H9 (cell line): ENCODE data around the gene ZNF660. TPM values are rescaled to one million over a fixed set of nuclear protein-coding genes. Genes with fewer than 3 reads are reported as not detected.

ENCODE experiments used
- DNase-seq: peaks from one replicate; pipeline ENCODE4 v3.0.0-alpha.2; 2017
- H2AFZ ChIP-seq: one replicate; pipeline ENCODE4 v1.6.1; 2013; ENCODE audit warnings: mild to moderate bottlenecking, low read length, control low read depth, moderate library complexity
- H2AK5ac ChIP-seq: 2 replicates; pipeline ENCODE4 v1.6.1; 2013; ENCODE audit warnings: low read length, control low read depth, mixed read lengths; ENCODE audit not compliant: insufficient read length
- H2BK120ac ChIP-seq: one replicate; pipeline ENCODE4 v1.6.1; 2013; ENCODE audit warnings: low read depth, mild to moderate bottlenecking, low read length, control low read depth, inconsistent platforms; ENCODE audit not compliant: poor library complexity, severe bottlenecking
- H2BK12ac ChIP-seq: 2 replicates; pipeline ENCODE4 v1.6.1; 2013; ENCODE audit warnings: low read length, control low read depth, mixed read lengths, low read depth; ENCODE audit not compliant: insufficient read length
- H2BK15ac ChIP-seq: 2 replicates; pipeline ENCODE4 v1.6.1; 2013; ENCODE audit warnings: low read depth, low read length, control low read depth
- H2BK20ac ChIP-seq: one replicate; pipeline ENCODE4 v1.6.1; 2013; ENCODE audit warnings: low read depth, mild to moderate bottlenecking, low read length, control low read depth, inconsistent platforms; ENCODE audit not compliant: poor library complexity, severe bottlenecking
- H2BK5ac ChIP-seq: 2 replicates; pipeline ENCODE4 v1.6.1; 2013; ENCODE audit warnings: low read length, control low read depth, mixed read lengths; ENCODE audit not compliant: insufficient read length
- H3K14ac ChIP-seq: 2 replicates; pipeline ENCODE4 v1.6.1; 2013; ENCODE audit warnings: low read length, control low read depth; ENCODE audit not compliant: insufficient read depth
- H3K18ac ChIP-seq: 2 replicates; pipeline ENCODE4 v1.6.1; 2013; ENCODE audit warnings: low read depth, mild to moderate bottlenecking, mixed read lengths, low read length, control low read depth; ENCODE audit not compliant: insufficient read length
- H3K23ac ChIP-seq: 2 replicates; pipeline ENCODE4 v1.6.1; 2013; ENCODE audit warnings: low read length, control low read depth, mixed read lengths, low read depth; ENCODE audit not compliant: insufficient read length
- H3K23me2 ChIP-seq: 2 replicates; pipeline ENCODE4 v1.6.1; 2013; ENCODE audit warnings: low read depth, mild to moderate bottlenecking, mixed read lengths, low read length, control low read depth; ENCODE audit not compliant: insufficient read length, poor library complexity, severe bottlenecking
- H3K27ac ChIP-seq: 2 replicates; pipeline ENCODE4 v1.5.1; 2013; ENCODE audit warnings: low read length, control low read depth, mixed read lengths, low read depth; ENCODE audit not compliant: insufficient read length
- H3K27me3 ChIP-seq: 2 replicates; pipeline ENCODE4 v1.6.1; 2013; ENCODE audit warnings: low read length, control low read depth, inconsistent platforms; ENCODE audit not compliant: insufficient read depth
- H3K4ac ChIP-seq: 2 replicates; pipeline ENCODE4 v1.6.1; 2013; ENCODE audit warnings: low read depth, mild to moderate bottlenecking, control low read depth, inconsistent platforms, low read length, moderate library complexity
- H3K4me1 ChIP-seq: 2 replicates; pipeline ENCODE4 v1.6.1; 2013; ENCODE audit warnings: low read length, control low read depth, inconsistent platforms; ENCODE audit not compliant: insufficient read depth
- H3K4me2 ChIP-seq: 2 replicates; pipeline ENCODE4 v1.6.1; 2013; ENCODE audit warnings: low read length, control low read depth, mixed read lengths; ENCODE audit not compliant: insufficient read length, insufficient read depth
- H3K56ac ChIP-seq: 2 replicates; pipeline ENCODE4 v1.6.1; 2013; ENCODE audit warnings: low read depth, mild to moderate bottlenecking, mixed read lengths, low read length, control low read depth; ENCODE audit not compliant: insufficient read length
- H3K79me1 ChIP-seq: 2 replicates; pipeline ENCODE4 v1.6.1; 2013; ENCODE audit warnings: low read depth, mild to moderate bottlenecking, moderate library complexity, low read length, control low read depth, inconsistent platforms; ENCODE audit not compliant: insufficient read depth, poor library complexity, severe bottlenecking
- H3K79me2 ChIP-seq: 2 replicates; pipeline ENCODE4 v1.6.1; 2013; ENCODE audit warnings: low read length, control low read depth, inconsistent platforms; ENCODE audit not compliant: insufficient read depth
- H3K9ac ChIP-seq: 2 replicates; pipeline ENCODE4 v1.6.1; 2013; ENCODE audit warnings: low read length, control low read depth, mixed read lengths; ENCODE audit not compliant: insufficient read length; ENCODE audit errors: extremely low read depth
- H3K9me3 ChIP-seq: one replicate; pipeline ENCODE4 v1.6.1; 2013; ENCODE audit warnings: low read depth, low read length, inconsistent platforms; ENCODE audit not compliant: control insufficient read depth
- H3T11ph ChIP-seq: one replicate; pipeline ENCODE4 v1.6.1; 2013; ENCODE audit warnings: mild to moderate bottlenecking, low read length, control low read depth, inconsistent platforms
- H4K20me1 ChIP-seq: one replicate; pipeline ENCODE4 v1.6.1; 2013; ENCODE audit not compliant: control insufficient read depth, insufficient read length, insufficient read depth
- H4K5ac ChIP-seq: 2 replicates; pipeline ENCODE4 v1.6.1; 2013; ENCODE audit warnings: low read depth, mild to moderate bottlenecking, mixed read lengths, low read length, control low read depth; ENCODE audit not compliant: insufficient read length
- H4K8ac ChIP-seq: replicated peaks from 2 replicates; pipeline ENCODE4 v1.6.1; 2013; ENCODE audit warnings: low read length, control low read depth, mixed read lengths, low read depth; ENCODE audit not compliant: insufficient read length
- H4K91ac ChIP-seq: 2 replicates; pipeline ENCODE4 v1.6.1; 2013; ENCODE audit warnings: low read depth, mild to moderate bottlenecking, moderate library complexity, mixed read lengths, low read length, control low read depth; ENCODE audit not compliant: insufficient read length
- H3K27ac Mint-ChIP-seq, 3 experiments: 2 replicates in 2 of 3; 3 replicates in 1 of 3; pipeline ENCODE4 v1.8.0; 2020 to 2021; ENCODE audit warnings: mixed read lengths in 3 of 3, mild to moderate bottlenecking in 1 of 3, moderate library complexity in 1 of 3
- H3K27me3 Mint-ChIP-seq: 2 replicates; pipeline ENCODE4 v1.8.0; 2021; ENCODE audit warnings: low read depth, mild to moderate bottlenecking, moderate library complexity, mixed read lengths
- H3K36me3 Mint-ChIP-seq, 3 experiments: 2 replicates in 2 of 3; 3 replicates in 1 of 3; pipeline ENCODE4 v1.8.0; 2020 to 2021; ENCODE audit warnings: low read depth in 3 of 3, mixed read lengths in 3 of 3; ENCODE audit not compliant: insufficient read depth in 1 of 3
- H3K4me1 Mint-ChIP-seq, 2 experiments: 2 replicates each; pipeline ENCODE4 v1.8.0; 2020; ENCODE audit warnings: mixed read lengths in 2 of 2
- H3K4me3 Mint-ChIP-seq, 2 experiments: 2 replicates in 1 of 2; 3 replicates in 1 of 2; pipeline ENCODE4 v1.8.0; 2020 to 2021; ENCODE audit warnings: mild to moderate bottlenecking in 2 of 2, mixed read lengths in 2 of 2, moderate library complexity in 1 of 2
- H3K9me3 Mint-ChIP-seq, 2 experiments: 2 replicates in 1 of 2; 3 replicates in 1 of 2; pipeline ENCODE4 v1.8.0; 2020; ENCODE audit warnings: mild to moderate bottlenecking in 2 of 2, mixed read lengths in 2 of 2, moderate library complexity in 1 of 2
- WGBS: extraction: QIAGEN DNeasy Blood & Tissue Kit; methylation state at CpG from one replicate; pipeline ENCODE4 v1.1.7; 2013; ENCODE audit warnings: missing lambda C conversion rate, low lambda C conversion rate, mixed read lengths; ENCODE audit not compliant: insufficient read length; ENCODE audit errors: extremely low coverage; 5-methylcytosine and 5-hydroxymethylcytosine counted together
- total RNA-seq: library from RNA; stranded (reverse); gene quantifications from 2 replicates; pipeline ENCODE4 v1.2.1, GENCODE V29; 2021
- TF ChIP-seq, protein P1 (sequence below): fragments of 200-600 bp; sonication (generic); conservative IDR thresholded peaks from 3 replicates; pipeline ENCODE4 v1.8.0; 2021; ENCODE audit warnings: antibody characterized with exemption, mild to moderate bottlenecking

ZNF660 gene
- total RNA-seq, 1 experiment from 2014 or later: 18.7 TPM

DNA sequence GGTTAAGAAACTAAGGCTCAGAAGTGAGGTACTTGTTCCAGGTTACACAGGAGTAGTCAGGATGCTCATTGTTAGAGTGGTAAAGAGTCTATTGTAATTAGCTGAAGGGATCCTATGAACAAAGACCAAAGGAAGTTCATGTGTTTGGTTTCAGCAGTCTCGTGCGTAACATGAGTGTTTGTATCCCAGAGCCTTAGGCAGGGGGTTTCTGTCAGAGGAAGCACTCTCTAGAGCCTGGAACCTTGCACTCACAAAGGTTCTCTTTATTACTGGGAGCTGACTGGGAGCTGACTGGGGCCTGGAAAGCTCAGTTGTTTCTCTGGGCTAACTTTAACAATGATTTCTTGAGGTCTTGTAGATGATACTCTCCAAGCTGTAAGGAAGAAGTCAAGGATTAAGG lies 44.0 kb downstream of the ZNF660 start:
- H3K27me3 Mint-ChIP-seq: no peaks in the 10 kb centered on the region
- Histone ChIP-seq H2BK5ac (no peak overlapping the region), H3K4me1 (no peaks in the 10 kb centered on the region), H3T11ph (no peak overlapping the region), H3K14ac (no peak overlapping the region), H4K5ac (no peak overlapping the region), H4K20me1 (no peaks in the 10 kb centered on the region), H3K79me1 (no peaks in the 10 kb centered on the region), H3K23ac (no peak overlapping the region), H3K56ac (no peak overlapping the region), H4K91ac (no peak overlapping the region), H4K8ac (no peak overlapping the region), H2AFZ (no peak overlapping the region), H3K27ac (no peak overlapping the region), H2AK5ac (no peak overlapping the region), H3K18ac (no peak overlapping the region), H2BK20ac (no peak overlapping the region), H3K27me3 (no peaks in the 10 kb centered on the region), H2BK12ac (no peak overlapping the region), H3K4me2 (no peak overlapping the region), H3K9ac (no peak overlapping the region), H3K9me3 (no peaks in the 10 kb centered on the region), H2BK120ac (no peak overlapping the region), H2BK15ac (no peak overlapping the region), H3K23me2 (peaks cover 13% of the 10 kb centered on the region), H3K4ac (no peak overlapping the region), H3K79me2 (peaks cover 2% of the 10 kb centered on the region; the same call in 1 of the 2 replicates)
- peaks cover 12 to 20% (median 20%) of the 10 kb centered on the region in 3 experiments; a peak in 6 of 7 replicates for H3K36me3 Mint-ChIP-seq
- H3K4me1 Mint-ChIP-seq: peaks cover 9 to 10% of the 10 kb centered on the region in 2 experiments
- no peak for DNase-seq
- TF ChIP-seq, protein P1, sequence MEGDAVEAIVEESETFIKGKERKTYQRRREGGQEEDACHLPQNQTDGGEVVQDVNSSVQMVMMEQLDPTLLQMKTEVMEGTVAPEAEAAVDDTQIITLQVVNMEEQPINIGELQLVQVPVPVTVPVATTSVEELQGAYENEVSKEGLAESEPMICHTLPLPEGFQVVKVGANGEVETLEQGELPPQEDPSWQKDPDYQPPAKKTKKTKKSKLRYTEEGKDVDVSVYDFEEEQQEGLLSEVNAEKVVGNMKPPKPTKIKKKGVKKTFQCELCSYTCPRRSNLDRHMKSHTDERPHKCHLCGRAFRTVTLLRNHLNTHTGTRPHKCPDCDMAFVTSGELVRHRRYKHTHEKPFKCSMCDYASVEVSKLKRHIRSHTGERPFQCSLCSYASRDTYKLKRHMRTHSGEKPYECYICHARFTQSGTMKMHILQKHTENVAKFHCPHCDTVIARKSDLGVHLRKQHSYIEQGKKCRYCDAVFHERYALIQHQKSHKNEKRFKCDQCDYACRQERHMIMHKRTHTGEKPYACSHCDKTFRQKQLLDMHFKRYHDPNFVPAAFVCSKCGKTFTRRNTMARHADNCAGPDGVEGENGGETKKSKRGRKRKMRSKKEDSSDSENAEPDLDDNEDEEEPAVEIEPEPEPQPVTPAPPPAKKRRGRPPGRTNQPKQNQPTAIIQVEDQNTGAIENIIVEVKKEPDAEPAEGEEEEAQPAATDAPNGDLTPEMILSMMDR: no peak
- no peaks in the 10 kb centered on the region for H3K9me3 Mint-ChIP-seq
- WGBS: no CpG with 5 or more reads among the region's 2 CpGs
- no peak overlapping the region for H3K4me3 Mint-ChIP-seq
- no peak overlapping the region for H3K27ac Mint-ChIP-seq
